Dermis microvascular lymphatic vessel endothelial cell (primary cell): ENCODE data around the gene TDRD9. TPM values are rescaled to one million over a fixed set of nuclear protein-coding genes. Genes with fewer than 3 reads are reported as not detected.
A peak's percentile ranks its signal among the peaks of the same experiment; 100 is the strongest.

Source experiments
- DNase-seq, 2 donors: peaks; one replicate each; pipeline versions ENCODE4 v3.0.0 to v3.0.0-alpha.2; 2010; ENCODE audit warnings: low read depth in 2 of 2
- total RNA-seq: library from RNA; depleted of rRNA; stranded (reverse); fragments of >200 nt; gene quantifications from 2 replicates; pipeline ENCODE4 v1.2.1, GENCODE V29; 2014

TDRD9 gene
- total RNA-seq, 1 donor from 2014 or later = 0.26 TPM

DNA sequence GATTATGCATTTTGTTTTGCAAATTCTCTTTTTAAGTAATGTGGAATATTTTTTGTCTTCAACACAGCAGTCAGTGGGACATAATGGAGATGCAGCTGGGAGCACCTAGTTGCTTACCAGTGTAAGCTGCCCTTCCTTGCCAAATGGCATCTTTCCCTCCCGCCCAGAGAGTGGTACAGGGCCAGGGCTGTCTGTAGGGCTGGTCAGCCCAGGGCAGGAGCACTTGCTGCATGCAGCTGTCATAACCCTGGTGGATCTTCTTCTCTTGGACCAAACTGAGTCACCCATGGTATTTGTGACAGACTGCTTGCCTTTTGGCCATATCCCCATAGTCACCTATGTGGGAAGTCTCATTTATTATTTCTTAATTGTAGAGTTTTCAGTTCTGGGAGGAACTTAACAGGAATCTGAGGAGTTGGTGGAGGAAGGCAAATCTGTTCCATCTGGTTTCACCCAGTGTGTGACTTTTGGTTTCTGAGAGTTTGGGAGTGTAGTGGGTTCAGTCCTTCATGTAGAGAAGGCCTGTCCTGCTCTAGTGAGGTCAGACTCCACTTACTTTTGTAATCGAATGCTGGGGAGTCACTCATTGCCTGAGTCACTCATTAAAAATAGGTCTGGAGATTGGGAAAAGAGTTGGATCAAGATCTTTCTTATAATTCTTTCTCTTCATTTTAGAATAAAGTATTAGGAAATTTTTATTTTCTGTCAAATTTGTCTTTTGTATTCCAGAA lies 95.2 kb downstream of the TDRD9 start:
- DNase-seq = no peak

DNA sequence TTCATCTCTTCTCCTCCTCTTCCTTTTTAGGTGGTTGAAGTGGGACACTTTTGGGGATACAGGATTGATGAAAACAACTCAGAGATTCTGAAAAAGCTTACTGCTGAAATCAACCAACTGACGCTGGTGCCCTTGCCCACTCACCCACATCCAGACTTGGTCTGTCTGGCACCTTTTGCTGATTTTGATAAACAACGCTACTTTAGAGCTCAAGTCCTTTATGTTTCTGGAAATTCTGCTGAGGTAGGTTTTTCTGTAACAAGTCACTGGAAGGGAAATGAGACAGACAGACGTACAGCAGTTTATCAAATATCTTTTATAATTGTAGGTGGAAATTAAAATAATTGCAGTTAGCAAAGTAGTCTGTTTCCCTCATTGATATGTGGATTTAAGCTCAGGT lies 97.3 kb downstream of the TDRD9 start:
- no peak for DNase-seq

DNA sequence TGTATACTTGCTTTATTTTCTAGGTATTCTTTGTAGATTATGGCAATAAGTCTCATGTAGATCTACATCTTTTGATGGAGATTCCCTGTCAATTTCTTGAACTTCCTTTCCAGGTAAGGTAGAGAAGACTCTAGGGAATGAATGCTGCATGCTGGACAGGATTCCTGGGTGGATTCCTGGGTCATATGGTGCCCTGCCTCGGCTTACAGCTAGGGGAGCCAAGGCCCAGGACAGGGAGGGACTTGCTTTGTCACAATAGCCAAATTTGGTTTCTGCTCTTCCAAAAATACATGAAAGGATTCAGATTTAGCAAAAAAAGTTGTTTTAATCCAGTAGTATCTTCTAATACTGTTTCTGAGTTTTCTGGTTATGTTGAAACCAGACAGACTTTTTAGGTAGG lies 97.8 kb downstream of the TDRD9 start:
- DNase-seq = no peak

DNA sequence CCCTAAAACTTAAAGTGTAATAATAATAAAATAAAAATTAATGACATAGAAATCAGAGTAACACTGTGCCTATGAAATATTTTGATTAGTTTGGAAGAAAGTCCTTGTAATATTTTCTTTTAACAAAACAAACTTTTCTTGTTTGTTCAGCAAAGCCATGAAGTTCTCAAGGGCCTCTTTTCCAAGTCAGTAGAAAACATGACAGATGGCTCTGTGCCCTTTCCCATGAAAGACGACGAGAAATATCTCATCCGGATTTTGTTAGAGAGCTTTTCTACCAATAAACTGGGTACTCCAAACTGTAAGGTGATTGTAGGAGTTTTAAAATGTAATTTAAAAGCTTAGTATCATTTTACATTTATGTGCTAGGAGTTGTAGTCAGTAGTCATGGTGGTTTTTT lies 102.7 kb downstream of the TDRD9 start:
- no peak for DNase-seq

DNA sequence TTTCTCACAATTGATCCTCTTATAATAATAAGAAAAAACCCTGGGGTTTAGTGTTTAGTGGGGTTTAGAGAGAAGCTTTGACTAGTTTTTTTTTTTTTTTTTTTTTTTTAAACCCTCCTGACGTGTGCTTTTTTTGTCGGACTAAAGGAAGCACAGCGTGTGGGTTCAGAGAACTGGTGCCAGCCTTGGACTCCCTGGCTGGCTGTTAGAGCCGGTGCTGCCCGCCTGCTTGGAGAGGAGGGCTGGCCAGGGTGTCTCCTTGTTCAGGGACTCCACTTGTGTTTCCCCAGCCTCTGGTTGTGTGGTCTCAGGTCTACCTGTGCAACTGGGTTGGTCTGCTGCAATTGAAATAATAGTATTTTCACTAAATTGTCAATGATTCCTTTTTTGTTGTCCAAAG lies 103.1 kb downstream of the TDRD9 start:
- no peak for DNase-seq

DNA sequence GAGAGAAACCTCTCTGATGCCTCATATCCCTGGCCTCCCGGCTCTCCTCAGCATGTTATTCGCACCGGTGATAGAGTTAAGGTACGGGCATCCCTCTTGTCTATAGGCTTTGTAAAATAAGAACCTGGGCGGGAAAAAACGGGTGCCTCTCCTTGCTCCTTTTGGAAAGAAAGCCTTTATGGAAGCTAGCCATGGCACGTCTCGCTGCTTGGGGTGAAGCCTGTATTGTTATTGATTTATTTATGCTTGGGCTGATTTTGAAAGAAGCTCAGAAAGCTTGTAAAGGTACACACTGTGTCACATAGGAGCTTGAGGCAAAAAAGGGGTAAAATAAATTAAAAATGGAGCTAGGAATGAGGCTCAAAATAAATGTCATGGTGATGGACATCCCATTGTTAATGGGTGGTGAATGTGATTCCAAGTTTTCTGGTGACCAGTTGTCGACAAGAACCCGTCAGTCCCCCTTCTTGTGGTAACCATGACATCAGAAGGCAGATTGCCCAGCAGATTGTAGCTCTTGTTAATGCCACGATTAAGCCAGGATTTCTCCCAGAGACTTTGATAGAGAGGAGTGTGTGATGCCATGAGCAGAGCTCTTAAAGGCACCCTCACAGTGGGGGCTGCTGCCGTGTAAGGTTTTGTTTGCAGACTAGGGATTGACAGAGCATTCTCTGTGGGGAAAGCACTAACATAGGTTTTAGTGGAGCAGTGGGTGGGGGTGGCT lies 106.9 kb downstream of the TDRD9 start:
- no peak for DNase-seq

DNA sequence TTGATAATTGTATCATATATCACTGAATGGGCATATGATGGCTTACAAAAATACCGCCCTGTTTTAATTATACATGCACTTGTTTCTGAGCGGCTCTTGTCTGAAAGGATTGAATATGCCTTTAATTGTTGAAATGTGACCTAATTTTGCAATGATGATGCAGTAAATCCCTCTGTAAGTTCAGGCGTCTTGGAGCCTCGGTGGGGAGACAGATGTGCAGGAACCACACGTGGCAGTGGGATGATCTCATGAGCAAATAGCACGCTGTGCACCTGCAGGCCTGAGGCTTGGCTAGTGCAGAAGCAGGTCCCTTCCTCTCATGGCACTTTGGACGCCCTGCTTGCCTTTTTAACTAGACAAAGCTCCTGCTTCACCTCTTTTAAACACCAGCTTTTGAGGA lies 108.0 kb downstream of the TDRD9 start:
- no peak for DNase-seq

DNA sequence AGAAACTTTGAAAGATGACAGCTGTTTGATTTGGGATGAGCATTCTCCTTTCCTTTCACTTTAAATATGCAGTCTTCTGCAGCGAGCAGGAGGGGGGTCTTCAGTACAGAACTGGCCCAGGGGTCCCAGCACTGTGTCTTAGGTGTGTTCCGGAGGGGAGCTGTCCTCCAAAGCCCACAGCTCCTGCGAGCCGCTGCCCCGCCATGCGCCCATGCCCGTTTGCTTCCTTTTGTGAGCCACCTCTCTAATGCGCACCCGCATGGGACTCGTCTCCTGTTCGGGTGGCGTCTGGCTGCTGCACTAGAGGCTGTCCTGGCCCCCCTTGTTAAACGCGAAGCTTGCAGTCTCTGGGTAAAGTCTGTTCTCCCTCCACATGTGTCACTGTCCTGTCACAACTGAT lies 108.8 kb downstream of the TDRD9 start:
- DNase-seq = no peak

DNA sequence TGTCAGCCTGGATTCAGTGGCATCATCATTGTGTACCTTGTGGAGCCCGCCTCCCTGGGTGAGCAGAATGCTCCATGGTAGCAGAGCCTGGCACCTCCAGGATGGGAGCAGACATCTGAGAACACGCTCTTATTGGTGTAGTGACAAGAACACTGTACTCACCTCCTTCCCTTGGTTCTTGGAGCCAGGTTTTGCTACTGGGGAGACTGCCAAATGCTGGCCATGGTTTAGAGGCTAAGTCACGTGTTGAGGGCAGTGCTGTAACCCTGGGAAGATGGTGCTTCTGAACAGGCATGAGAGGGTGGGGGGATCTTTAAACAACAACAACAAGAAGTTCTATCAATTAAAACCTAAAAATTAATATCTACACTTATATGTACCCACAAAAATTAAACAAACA lies 109.6 kb downstream of the TDRD9 start:
- DNase-seq = no peak

DNA sequence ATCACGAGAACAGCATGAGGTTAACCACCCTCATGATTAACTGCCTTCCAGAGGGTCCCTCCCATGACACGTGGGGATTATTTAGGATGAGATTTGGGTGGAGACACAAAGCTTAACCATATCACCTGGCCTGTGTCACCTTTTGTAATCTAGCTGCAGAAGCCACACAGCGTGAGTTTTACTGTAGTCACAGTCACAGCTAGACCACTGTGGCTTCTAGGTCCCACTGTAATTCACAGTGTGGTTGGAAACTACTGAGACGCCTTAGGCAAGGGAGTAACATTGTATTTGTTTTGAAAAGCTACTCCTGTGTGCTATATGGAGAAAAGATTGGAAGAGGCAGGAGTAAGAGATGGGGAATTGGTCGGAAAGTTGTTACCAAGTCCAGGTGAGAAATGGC lies 111.0 kb downstream of the TDRD9 start:
- no peak for DNase-seq

DNA sequence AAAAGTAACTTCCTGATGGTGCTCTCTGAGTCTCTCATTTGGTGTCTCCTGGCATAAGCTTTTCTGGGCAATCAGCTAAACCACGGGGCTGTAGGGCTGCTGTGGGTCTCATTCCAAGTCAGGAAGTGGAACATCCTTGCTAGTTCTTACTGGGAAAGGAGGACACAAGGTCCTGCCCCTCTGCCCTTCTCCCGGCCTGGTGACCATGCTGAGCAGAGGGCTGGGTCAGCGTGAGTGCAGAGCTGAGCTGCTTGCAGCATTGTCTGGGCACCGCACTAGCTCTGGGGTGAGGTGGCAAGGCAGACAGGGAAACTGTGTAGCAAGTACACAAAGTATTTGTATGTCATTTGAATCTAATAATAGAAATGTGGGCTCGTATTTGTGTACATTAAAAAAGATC lies 112.3 kb downstream of the TDRD9 start:
- no peak for DNase-seq

DNA sequence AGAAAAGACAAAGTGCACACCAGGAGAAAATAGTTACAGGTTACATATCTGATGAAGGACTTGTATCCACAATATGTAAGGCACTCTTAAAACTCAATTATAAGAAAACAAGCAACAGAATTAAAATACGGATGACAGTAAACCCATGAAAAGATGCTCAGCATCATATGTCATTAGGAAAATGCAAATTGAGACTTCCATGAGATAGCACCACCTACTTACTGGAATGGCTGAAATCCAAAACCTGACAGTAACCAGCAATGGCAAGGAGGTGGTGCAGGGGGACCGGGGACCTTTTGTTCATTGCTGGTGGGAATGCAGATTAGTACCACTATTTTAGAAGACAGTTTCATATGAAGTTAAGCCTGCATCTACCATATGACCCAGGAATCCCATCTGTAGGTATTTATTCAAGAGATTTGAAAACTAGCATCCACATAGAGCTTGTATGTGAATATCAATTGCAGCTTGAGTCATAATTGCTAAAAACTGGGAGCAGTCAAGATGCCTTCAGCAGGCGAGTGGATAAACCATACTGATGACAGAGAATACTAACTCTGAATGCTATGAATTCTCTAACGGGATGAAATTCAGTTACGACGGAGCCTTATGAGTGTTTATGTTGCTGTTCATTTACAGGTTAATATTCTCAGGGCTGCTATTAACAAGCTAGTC lies 113.3 kb downstream of the TDRD9 start:
- DNase-seq = no peak

DNA sequence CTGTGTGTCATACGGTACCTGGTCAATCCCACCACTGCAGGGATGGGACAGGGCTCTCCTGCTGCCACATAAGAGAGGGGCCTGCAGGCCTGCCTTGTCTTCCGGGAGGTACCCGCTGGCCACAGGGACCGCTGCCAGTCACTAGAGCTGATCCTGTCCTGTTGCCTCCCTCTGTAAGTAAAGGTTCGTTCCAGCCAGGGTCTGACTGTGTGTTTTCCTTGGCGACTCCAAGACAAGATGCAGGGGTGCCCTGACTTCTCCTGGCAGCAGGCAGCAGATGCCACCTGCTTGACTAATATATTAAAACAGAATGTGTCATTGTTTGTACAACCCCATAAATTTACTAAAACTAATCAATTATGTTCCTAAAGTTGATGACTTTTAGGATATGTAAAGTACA lies 115.8 kb downstream of the TDRD9 start:
- no peak for DNase-seq

DNA sequence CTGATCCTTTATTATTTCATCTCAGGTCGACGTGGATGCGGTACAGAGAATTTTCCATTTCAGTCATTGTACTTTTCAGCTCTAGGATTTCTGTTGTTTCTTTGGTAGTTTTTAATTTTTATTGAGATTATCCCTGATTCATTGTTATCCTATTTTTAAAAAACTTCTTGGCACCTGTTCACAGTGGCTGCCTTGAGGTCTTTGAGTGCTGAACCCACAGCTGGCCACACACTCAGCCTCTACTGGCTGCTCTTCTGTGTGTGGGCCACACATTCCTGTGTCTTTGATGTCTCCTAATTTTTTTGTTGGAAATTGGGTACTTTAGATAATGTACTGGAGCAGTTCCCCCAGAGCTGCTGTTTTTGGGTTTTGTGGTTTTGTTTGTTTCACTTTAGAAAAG lies 119.5 kb downstream of the TDRD9 start:
- no peak for DNase-seq

DNA sequence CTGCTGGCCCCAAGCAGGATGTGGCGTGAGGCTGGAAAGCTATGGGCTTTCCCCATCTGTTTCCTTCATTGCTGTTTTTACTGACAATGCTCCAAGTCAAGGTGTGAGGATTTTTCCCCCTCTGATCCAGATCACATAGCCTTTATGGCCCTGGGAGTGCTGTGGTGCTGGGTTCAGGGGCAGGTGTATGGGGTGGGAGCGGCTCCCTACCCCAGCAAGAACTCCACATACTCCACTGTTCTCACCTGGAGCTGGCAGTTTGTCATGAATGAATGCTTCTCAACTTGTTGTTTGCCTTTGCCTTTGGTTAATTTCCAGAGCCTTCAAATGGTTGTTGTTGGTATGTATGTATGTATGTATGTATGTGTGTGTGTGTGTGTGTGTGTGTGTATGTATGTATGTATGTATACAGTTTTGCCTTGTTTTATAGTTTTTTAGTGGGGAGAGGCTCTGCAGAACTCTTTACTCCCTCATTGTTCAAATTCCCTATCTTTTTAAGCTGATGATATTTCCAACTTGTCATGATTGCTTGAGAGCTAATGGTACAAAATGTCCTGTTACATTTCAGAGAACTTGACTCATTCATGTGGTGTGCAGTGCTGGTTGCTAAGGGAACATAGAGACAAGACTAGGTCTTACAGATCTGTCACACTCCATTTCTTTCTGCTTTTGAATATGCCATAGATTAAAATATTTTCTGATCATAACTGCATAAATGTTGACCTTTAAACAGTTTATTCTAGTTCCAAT lies 120.7 kb downstream of the TDRD9 start:
- peak; percentile 13 to 20 for DNase-seq

DNA sequence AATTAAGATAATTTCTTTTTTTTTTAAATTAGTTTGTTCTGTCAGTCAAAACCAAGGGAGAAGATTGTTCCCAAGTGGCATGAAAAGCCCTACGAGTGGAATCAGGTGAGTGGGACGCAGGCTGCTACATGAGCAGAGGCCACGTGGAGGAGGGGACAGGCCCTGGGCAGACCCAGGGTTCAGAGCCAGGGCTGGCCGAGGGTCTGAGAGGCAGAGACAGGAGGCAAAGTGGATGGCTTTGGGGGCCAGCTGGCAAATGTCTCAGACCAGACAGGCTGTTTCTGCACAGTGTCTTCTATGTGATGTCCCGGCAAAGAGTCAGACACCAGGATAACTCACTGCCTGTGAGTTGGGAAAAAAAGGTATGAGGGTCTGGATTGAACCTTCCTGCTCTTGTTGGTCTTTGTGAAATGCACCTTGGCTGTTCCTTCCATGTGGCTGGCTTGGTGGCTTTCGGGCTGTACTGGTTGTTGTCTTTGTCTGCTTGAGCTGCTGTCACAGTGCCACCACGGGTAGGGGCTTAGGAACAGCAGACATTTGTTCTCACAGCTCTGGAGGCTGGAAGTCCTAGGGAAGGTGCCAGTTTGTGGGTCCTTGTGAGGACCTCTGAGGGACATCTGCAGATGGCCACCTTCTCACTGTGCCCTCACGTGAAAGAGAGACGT lies 121.5 kb downstream of the TDRD9 start:
- no peak for DNase-seq

DNA sequence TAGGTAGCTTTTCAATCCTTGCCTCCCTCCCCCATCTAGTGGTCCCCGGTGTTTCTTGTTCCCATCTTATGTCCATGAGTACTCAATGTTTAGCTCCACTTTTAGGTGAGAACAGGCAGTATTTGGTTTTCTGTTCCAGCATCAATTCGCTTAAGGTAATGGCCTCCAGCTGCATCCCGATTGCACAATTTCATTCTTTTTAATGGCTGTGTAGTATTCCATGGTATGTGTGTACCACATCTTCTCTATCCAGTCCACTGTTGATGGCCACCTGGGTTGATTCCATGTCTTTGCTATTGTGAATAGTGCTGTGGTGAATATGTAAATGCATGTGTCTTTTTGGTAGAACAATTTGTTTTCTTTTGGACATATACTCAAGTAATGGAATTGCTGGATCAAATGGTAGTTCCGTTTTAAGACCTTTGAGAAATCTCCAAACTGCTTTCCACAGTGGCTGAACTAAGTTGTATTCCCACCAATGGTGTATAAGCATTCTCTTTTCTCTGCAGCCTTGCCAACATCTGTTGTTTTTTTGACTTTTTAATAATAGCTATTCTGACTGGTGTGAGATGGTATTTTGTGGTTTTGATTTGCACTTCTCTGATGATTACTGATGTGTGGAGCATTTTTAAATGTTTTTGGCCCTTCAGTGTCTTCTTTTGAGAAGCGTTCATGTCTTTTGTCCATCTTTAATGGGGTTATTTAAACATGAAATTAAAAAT lies 123.0 kb downstream of the TDRD9 start:
- no peak for DNase-seq

DNA sequence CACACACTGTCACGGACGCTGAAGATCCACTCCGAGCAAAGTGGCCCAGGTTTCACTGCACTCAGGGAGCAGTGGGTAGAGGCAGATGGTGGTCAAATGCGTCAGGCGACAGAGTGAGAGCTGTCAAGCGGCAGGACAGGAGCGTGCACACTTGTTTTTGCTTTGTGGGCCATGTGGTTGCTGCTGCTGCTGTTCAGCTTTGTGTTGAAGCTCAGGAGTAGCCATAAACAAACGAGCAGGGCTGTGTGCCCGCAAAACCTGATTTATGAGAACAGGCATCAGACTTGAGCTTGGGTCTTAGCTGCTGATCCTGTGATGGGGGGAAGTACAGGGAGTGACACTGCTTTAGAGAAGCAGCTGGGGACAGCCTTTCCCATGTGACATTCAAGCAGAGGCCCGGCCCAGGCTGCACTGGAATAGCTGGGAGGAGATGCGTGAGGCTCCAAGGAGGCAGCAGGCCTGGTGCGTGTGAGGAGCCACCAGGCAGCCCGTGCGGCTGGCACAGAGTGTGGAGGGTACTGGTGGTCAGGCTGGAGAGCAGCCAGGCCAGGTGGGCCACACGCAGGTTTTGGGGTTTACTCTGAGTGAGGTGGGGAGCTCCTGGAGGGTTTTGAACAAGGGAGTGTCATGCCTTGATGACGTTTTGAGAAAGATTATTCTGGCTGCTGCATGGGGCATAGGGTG lies 126.1 kb downstream of the TDRD9 start:
- DNase-seq = no peak

DNA sequence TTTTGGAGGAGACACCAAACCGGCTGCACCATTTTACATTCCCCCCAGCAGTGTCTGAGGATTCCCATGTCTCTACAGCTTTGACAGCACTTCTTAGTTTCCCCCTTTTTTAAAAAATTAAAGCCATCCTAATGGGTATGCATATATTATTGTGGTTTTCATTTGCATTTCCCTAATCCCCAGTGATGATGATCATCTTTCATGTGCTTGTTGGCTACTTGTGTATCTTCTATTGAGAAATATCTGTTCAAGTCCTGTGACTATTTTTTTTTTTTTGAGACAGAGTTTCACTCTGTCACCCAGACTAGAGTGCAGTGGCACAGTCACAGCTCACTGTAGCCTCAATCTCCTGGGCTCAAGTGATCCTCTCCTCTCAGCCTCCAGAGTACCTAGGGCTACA lies 134.0 kb downstream of the TDRD9 start:
- no peak for DNase-seq

DNA sequence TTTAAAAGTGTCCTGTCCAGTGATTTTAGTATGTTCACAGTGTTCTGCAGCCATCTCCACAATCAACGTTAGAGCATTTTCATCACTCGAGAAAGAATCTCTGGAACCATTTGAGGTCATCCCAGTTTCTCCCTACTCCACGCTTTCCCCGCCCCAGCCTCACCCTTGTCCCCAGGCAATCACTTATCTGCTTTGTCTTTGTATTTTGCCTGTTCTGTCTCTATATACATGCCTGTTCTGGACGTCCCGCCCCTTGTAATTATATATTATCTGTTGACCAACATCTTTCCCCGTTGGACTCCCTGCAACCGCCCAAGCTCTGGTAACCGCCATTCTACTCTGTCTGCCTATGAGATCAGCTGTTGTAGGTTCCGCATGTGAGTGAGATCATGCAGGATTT lies 135.7 kb downstream of the TDRD9 start:
- DNase-seq = no peak
